C4-2B (cell line): ENCODE results near the gene SETX.

Source experiments
- H3K27ac ChIP-seq: fragments of 450-650 bp; 2 replicates; pipeline ENCODE4 v1.5.1; 2017
- CTCF ChIP-seq: fragments of 450-650 bp; conservative IDR thresholded peaks from 2 replicates; pipeline ENCODE4 v1.5.1; 2017; ENCODE audit warnings: mild to moderate bottlenecking
- ZFX ChIP-seq: fragments of 450-650 bp; IDR thresholded peaks from 2 replicates; pipeline ENCODE4 v1.6.1; 2017

SETX gene

GRCh38 chr9:132283863-132284262 lies 70.9 kb downstream of the SETX start:
- H3K27ac ChIP-seq = no peak overlapping the region
- no peak for TF ChIP-seq ZFX
- no peak for TF ChIP-seq CTCF

GRCh38 chr9:132283165-132283564 lies 71.6 kb downstream of the SETX start:
- TF ChIP-seq CTCF (no peak), ZFX (no peak)
- H3K27ac ChIP-seq = no peak overlapping the region

GRCh38 chr9:132274861-132275260 lies 79.9 kb downstream of the SETX start:
- TF ChIP-seq ZFX = no peak
- no peak for TF ChIP-seq CTCF
- no peak overlapping the region for H3K27ac ChIP-seq

GRCh38 chr9:132269704-132270516 lies 84.9 kb downstream of the SETX start:
- H3K27ac ChIP-seq = peak overlapping the region; percentile 58

GRCh38 chr9:132268725-132269352 lies 85.9 kb downstream of the SETX start:
- TF ChIP-seq ZFX = no peak
- TF ChIP-seq CTCF = peak; percentile 98
- H3K27ac ChIP-seq = peak overlapping the region; percentile 58

GRCh38 chr9:132267660-132268059 lies 87.1 kb downstream of the SETX start:
- no peak for TF ChIP-seq ZFX
- TF ChIP-seq CTCF = no peak

GRCh38 chr9:132266017-132266416 lies 88.8 kb downstream of the SETX start:
- H3K27ac ChIP-seq = peak overlapping the region; percentile 21; the same call in 1 of the 2 replicates
- TF ChIP-seq CTCF (no peak), ZFX (no peak)

More at GRCh38 chr9:132267660-132268059, 87.1 kb downstream of the SETX start:
- no peak overlapping the region for H3K27ac ChIP-seq

- TF ChIP-seq ZFX (no peak), CTCF (no peak)
- H3K27ac ChIP-seq = no peak overlapping the region
These were observed 93.9 kb downstream of the SETX start for GRCh38 chr9:132260846-132261245.
